DMS153 (cell line): ENCODE results near the gene SPACA6.
A peak's percentile ranks its signal among the peaks of the same experiment; 100 is the strongest.
"Not testable (repeated sequence)": the region's sequence is repeated elsewhere in the genome, so short reads cannot be mapped to it uniquely, and the experiment has no call there.

Experiments
- DNase-seq: peaks from one replicate; lab custom pipeline; 2025; lab: John Stamatoyannopoulos, UW

SPACA6 gene

GRCh38 chr19:51693260-51693659, at the start of gene SPACA6:
Gene SPACA6, plus strand, starts transcription at chr19:51693330. Its CDS starts 197 bp downstream, at chr19:51693527.
- DNase-seq: no peak

DNA sequence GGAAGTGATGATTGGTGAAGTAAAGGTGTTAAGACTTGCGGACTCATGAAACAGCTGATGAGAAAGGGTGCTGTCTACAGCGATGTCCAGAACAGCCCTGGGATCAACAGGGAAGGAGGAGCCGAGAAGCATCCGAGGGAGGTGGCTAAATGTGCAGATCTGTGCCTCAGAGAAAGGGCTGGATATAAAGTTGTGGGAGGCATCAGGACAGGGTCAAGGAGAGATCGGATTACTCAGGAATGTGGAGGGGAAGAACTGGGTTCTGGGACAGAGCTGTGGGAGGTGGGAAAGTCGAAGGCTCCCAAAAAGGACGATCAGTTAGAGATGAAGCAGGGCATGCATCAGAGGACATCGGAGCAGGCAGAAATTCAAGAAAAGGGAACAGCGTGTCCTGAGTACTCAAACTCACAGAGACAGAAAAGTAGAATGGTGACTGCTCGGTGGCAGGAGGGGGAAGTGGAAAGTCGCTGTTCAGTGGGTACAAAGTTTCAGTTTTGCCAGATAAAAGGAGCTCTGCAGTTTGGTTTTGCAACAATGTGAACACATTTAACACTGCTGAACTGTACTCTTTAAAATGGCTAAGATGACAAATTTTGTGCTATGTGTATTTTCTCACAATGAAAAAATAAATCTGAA, 48.4 kb upstream of the SPACA6 start:
- no peak for DNase-seq

DNA sequence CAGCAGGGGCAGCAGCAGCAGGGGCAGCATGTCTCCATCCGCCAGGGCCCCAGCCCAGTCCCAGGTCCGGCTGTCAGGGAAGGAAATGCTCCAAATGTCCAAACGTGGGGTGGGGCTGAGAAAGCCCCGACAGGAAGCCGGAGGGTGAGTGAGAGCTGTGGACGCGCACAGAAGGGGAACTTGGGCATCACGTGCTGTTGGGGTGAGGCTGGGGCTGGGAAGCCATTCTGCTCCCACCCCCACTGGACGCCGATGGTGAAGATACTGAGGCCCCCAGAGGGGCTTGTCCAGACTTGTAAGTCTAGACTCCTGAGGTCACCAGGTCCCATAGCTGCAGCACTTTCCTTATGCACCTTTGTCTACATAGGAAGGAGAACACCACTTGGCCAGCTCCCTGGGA, 46.4 kb upstream of the SPACA6 start, which contains the start of gene SIGLEC14:
TSS of gene SIGLEC14 (minus strand) at position 96 of the 400 bp plus-strand sequence. CDS start at position 30, 66 bp downstream.
- not testable (repeated sequence) for DNase-seq

DNA sequence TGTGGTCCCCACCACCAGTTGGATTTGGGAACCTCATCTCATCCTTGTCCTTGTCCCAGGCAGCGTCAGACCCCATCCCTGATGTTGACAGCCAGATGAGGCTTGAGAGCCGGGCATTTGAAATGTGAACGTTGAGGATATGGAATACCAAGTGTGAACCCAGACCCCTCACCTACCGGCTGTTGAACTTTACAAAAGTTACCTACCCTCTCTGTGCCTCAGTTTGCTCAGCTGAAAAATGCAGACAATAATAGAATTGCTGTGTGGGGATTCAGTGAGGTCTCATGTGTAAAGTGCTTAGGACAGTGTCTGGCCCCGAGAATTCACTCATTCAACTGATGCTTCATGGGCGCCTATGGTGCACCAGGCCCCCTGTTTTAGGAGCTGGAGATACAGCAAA, 45.8 kb upstream of the SPACA6 start:
- no peak for DNase-seq

DNA sequence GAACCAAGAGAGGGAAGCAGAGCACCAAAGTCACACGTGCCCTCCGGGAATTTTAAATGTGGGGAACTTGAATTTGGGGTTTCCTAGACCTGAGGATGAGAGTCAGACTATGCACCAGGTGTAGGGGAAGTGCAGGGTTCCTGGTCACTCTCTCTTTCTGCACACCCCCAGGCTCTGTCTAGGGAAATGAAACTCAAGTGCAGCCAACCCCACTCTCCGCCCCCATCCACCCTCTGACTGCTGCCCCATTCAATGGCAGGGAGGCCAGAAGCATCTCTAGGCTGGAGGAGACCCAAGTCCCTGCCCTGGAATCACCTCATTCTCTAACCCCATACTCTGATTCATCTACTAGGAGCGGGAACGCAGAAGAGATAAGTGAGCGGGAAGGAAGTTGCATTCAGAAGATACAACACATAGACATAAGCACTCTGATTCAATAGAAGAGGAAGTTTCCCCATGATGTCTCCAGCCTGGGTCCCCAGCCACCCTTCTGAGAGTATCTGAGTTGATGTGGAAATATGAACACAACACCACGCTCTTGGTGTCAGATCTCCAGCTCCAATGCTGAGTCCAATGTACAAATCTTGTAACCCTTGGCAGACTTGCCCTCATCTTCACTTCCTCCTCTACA, 41.8 kb upstream of the SPACA6 start:
- DNase-seq: no peak

DNA sequence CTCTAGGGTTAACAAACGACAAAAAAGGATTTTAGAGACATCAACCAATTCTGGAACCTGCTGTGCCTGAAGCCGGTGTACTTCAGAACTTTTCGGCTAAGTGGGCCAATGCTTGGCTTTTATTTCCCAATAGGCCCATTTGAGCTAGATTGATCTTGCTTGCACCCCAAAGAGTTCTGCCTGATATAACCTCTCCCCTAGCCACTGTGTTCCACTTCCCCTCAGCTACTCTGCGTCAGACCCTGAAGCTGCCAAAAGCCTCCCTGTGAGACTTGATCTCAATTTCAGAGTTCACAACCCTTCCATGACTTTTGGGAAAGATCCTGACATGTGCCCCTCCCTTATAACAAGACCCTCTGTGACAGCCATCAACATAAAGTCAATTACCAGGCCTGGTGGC, 40.9 kb upstream of the SPACA6 start:
- no peak for DNase-seq

- no peak for DNase-seq
Observed at GRCh38 chr19:51653162-51653561, 40.0 kb upstream of the SPACA6 start.

GRCh38 chr19:51654783-51655182, 38.3 kb upstream of the SPACA6 start:
- DNase-seq: no peak

DNA sequence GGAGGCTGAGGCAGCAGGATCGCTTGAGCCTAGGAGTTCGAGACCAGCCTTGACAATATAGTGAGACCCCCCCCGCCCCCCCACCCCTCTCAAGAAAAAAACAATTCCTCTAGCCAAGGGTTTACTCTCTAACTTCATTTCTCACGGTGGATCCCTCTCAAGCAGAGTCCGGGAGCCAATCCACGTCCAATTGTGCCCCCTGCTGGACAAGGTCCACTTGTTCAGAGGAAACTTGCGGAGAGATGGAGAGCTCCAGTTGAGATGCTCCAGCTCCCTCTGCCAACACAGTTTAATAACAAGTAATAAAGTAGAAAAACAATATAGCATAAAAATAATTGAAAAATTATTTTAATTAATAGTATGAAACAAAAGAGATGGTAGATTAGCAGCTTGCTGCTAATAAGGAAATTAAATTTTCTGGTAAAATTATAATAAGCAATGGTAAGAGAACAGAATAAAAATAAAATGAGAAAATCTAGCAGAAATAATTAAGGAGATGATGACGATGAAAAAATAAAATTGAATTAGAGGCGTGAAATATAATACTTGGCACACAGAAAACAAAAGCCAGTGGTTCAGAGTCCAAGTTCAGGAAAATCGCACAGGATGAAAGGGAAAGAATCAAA, 32.0 kb upstream of the SPACA6 start:
- peak; percentile 35 for DNase-seq

DNA sequence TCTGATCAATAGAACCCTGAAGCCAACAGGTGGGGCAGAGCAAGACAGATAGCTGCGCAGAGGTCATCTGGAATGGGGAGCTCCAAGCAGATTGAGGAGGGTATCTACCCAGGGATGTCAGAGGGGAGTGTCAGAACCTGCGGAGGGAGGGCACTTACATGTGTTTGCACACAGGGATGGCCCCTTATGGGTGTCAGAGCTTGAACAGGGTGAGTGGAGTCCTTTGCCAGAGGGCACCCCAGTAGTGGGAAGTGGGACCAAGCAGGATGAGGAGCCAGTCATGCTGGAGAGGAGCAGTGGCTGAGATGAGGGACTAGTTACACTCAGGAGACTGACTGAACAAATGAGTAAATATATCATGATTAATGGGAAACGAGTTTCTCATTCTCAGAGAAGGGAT, 29.5 kb upstream of the SPACA6 start:
- no peak for DNase-seq

GRCh38 chr19:51664131-51664530, 29.0 kb upstream of the SPACA6 start:
- DNase-seq: no peak

DNA sequence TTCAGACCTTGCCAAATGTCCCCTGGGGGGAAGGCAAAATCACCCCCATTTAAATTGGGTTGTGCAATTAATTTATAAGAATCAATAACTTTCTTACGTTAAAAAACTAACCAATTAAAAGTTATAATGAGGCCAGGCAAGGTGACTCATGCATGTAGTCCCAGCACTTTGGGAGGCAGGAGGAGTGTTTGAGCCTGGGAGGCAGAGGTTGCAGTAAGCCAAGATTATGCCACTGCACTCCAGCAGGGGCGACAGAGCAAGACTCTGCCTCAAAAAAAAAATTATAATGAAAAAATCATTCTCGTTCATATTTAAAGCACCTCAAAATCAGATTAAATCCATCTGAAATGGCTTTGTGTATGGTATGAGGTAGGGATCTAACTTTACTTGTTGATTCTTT, 28.1 kb upstream of the SPACA6 start:
- no peak for DNase-seq

- DNase-seq: no peak
Observed at GRCh38 chr19:51668216-51668615, 24.9 kb upstream of the SPACA6 start.

DNA sequence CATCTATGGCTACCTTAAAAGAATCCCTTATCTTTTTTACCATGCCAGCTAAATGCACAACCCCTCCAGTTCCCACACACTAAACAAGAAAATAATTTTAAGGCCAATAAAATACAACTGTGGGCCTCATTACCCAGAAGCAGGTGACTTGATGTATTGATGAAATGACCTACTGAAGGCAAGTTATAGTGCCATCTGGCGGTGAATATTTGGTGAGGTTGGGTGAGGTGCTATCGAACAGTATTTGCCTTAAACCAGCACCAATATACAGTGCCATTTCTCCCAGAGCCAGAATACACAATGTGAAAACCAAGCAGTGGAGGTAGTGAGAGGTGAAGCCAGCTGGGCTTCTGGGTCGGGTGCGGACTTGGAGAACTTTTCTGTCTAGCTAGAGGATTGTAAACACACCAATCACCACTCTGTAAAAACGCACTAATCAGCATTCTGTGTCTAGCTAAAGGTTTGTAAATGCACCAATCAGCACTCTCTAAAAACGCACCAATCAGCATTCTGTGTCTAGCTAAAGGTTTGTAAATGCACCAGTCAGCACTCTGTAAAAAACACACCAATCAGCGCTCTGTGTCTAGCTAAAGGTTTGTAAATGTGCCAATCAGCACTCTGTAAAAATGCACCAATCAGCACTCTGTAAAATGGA, 17.1 kb upstream of the SPACA6 start:
- not testable (repeated sequence) for DNase-seq

GRCh38 chr19:51676566-51677083, 16.5 kb upstream of the SPACA6 start:
- no peak for DNase-seq

DNA sequence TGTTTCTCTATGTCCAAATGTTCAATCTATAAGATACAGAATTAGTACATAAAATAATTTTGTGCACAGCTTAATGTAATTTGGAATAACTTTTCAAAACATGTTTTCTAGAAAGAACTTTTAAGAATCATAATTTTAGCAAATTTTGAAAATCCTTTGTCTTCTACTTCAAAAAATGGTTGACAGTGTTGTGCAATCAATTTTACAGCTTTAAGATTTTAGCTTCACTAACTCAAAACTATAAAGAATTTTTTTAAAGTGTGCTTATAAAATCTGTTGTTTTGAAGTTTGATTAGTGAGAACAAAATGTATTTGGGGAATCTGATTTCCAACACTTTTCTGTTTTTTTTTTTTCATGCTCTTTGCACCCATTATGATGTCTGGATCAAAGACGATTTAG, 12.7 kb upstream of the SPACA6 start:
- no peak for DNase-seq

GRCh38 chr19:51681286-51681941, 11.7 kb upstream of the SPACA6 start:
- no peak for DNase-seq

GRCh38 chr19:51686171-51686570, 7.0 kb upstream of the SPACA6 start:
- DNase-seq: no peak

DNA sequence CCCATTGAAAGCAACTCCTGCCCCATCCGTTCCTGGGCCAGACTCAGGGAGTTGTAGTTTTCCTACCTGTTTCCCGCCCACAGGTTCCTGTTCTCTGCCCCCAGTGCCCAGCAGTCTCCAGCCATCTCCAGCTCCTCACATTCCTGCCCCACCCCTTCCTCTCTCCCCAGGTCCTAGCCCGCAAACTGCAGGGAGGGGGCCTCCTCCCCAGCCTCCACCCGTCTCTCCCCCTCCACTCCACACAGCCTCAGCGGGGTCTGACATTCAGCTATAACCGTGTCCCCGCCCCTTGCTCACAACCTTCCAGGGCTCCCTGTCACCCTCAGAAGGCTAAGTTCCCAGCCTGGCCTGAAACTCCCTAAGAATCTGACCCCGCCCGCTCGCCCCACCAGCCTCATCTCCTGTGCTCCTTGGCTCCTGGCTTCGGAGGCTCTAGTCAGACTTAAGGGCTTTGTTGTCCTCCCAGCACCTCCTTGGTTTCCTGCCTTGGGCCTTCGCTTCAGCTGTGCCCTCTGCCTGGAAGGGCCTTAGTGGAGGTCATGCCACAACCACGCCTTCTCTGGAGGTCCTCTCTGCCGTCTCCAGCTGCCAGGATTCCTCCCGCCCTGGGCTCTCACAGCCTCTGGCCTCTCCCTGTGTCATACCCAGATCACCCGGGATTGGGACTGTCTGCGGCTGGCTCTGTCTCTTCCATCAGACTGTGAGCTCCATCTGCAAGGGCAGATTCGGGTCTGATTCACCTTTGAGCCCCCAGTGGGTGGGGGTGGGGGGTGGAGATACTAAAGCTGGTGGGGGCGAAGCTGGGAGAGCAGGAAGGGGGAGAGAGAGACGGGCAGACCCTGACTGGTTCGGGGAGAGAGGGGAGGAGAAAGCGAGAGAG, 5.1 kb upstream of the SPACA6 start:
- peak; percentile 9 for DNase-seq

DNA sequence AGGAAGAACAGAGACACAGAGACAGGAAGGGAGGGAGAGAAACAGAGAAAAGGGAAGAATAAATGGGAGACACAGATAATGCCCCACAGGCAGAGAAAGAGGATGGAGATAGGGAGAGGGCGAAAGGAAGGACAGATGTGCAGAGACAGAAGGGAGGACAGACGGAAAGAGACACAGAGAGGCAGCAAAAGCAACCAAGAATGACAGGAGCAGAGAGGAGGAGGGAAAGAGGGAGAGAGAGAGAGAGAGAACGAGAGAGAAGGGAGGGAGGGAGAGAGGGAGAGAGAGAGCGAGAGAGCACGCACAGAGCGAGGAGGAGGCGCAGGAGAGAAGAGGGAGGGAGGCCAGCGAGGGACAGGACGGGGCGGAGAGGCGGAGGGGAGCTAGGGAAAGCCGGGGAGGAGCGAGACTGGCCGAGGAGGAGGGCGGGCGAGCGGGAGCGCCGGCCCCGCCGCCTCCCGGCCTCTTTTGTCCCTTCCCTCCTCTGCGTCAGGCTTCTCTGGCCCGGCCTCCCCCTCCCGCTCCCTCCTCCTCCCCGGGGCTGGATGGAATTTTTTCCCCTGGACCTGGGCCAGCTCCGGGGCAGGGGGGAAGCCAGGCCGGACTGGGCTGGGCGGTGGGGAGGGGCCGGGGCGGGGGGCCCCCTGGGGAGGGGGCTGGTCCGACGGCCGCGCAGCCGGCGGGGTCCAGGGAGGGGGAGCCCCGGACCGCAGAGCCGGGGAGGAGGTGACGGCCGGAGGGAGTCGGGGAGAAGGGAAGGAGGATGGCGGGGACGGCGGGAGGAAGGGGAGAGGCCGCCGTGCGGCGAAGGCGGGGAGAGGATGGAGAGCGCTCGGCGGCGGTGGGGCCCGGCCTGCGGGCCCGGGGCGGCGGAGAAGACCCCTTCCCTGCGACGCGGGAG, 4.2 kb upstream of the SPACA6 start:
- peak; percentile 80 for DNase-seq
